Caco-2 (cell line): ENCODE measurements around the gene RPN1. TPM values are rescaled to one million over a fixed set of nuclear protein-coding genes. Genes with fewer than 3 reads are reported as not detected.

Experiments used
- BruUV-seq: library from RNA; stranded (reverse); fragments of 400-500 nt; replicated peaks from 2 replicates; lab custom pipeline; 2021; lab: Mats Ljungman, UMichigan
- CTCF ChIA-PET: fragments of 300-600 bp; sonication (Branson Sonifier 250); formaldehyde crosslinking; loops from one replicate; lab custom pipeline; 2022; ENCODE audit warnings: antibody characterized with exemption; lab: Charles Lee
- POLR2A ChIA-PET: fragments of 300-600 bp; sonication (Branson Sonifier 250); formaldehyde crosslinking; loops from one replicate; lab custom pipeline; 2022; ENCODE audit warnings: antibody characterized with exemption; lab: Charles Lee
- DNase-seq, 2 experiments: peaks; one replicate each; pipeline versions ENCODE4 v3.0.0 to v3.0.0-alpha.2; 2020 to 2022
- H3K27me3 ChIP-seq: replicated peaks from 2 replicates; pipeline ENCODE4 v1.6.0; 2011; ENCODE audit warnings: low read length; ENCODE audit not compliant: control insufficient read depth, insufficient read depth
- H3K36me3 ChIP-seq: 2 replicates; pipeline ENCODE4 v1.5.1; 2011; ENCODE audit warnings: low read length; ENCODE audit not compliant: control insufficient read depth, insufficient read depth
- H3K4me1 ChIP-seq: fragments of 250-450 bp; sonication (Bioruptor Pico); 2 replicates; pipeline ENCODE4 v1.5.1; 2020; ENCODE audit warnings: mild to moderate bottlenecking
- H3K4me3 ChIP-seq: 2 replicates; pipeline ENCODE4 v1.5.1; 2011; ENCODE audit warnings: low read depth, mild to moderate bottlenecking, control low read depth, low read length
- H3K9me3 ChIP-seq: fragments of 250-450 bp; sonication (Bioruptor Pico); 2 replicates; pipeline ENCODE4 v1.5.1; 2020; ENCODE audit warnings: mild to moderate bottlenecking, moderate library complexity
- H3K27ac Mint-ChIP-seq: one replicate; pipeline ENCODE4 v1.8.0; 2022; ENCODE audit warnings: mixed read lengths; ENCODE audit not compliant: unreplicated experiment
- H3K27me3 Mint-ChIP-seq: one replicate; pipeline ENCODE4 v1.8.0; 2022; ENCODE audit warnings: mixed read lengths; ENCODE audit not compliant: insufficient read depth, unreplicated experiment
- H3K36me3 Mint-ChIP-seq: one replicate; pipeline ENCODE4 v1.8.0; 2022; ENCODE audit warnings: mild to moderate bottlenecking, mixed read lengths; ENCODE audit not compliant: insufficient read depth, unreplicated experiment
- H3K4me1 Mint-ChIP-seq: one replicate; pipeline ENCODE4 v1.8.0; 2022; ENCODE audit warnings: low read depth, mixed read lengths; ENCODE audit not compliant: unreplicated experiment
- H3K4me3 Mint-ChIP-seq: one replicate; pipeline ENCODE4 v1.8.0; 2022; ENCODE audit warnings: mild to moderate bottlenecking, moderate library complexity, mixed read lengths; ENCODE audit not compliant: unreplicated experiment
- H3K9me3 Mint-ChIP-seq: one replicate; pipeline ENCODE4 v1.8.0; 2022; ENCODE audit warnings: mixed read lengths; ENCODE audit not compliant: unreplicated experiment
- intact Hi-C: fragments of 100-400 bp; cut with micrococcal nuclease; formaldehyde crosslinking; loops from one replicate; pipeline ENCODE4 v1.10.0; 2022; ENCODE audit not compliant: unreplicated experiment
- total RNA-seq: library from RNA; stranded (reverse); gene quantifications from 2 replicates; pipeline ENCODE4 v1.2.3, GENCODE V29; 2022
- TF ChIP-seq, protein P1 (sequence below), 2 experiments: fragments of 200-600 bp in 1 of 2; IDR thresholded peaks; 1 replicate in 1 of 2; 2 replicates in 1 of 2; pipeline versions ENCODE4 v1.5.1 to v1.8.0; 2011 to 2022; ENCODE audit warnings: antibody characterized with exemption in 1 of 2, control low read depth in 1 of 2, inconsistent platforms in 1 of 2, low read depth in 1 of 2, low read length in 1 of 2, mild to moderate bottlenecking in 1 of 2, moderate library complexity in 1 of 2; ENCODE audit not compliant: insufficient read depth in 1 of 2, severe bottlenecking in 1 of 2, unreplicated experiment in 1 of 2

Gene RPN1
- total RNA-seq, 1 experiment from 2014 or later: 282 TPM

- TF ChIP-seq, protein P1, sequence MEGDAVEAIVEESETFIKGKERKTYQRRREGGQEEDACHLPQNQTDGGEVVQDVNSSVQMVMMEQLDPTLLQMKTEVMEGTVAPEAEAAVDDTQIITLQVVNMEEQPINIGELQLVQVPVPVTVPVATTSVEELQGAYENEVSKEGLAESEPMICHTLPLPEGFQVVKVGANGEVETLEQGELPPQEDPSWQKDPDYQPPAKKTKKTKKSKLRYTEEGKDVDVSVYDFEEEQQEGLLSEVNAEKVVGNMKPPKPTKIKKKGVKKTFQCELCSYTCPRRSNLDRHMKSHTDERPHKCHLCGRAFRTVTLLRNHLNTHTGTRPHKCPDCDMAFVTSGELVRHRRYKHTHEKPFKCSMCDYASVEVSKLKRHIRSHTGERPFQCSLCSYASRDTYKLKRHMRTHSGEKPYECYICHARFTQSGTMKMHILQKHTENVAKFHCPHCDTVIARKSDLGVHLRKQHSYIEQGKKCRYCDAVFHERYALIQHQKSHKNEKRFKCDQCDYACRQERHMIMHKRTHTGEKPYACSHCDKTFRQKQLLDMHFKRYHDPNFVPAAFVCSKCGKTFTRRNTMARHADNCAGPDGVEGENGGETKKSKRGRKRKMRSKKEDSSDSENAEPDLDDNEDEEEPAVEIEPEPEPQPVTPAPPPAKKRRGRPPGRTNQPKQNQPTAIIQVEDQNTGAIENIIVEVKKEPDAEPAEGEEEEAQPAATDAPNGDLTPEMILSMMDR (IDR thresholded peaks at IDR 0.05; ENCODE audit: insufficient read depth in 1 of 2, low read depth in 1 of 2, low read length in 1 of 2, severe bottlenecking in 1 of 2, unreplicated experiment in 1 of 2): no peak
- ChIA-PET POLR2A (interaction anchor here (0.7 kb wide), 1 partner anchor 26 kb away, joined by 4 read pairs; no protein-coding TSS in a partner anchor), CTCF (interaction anchor here (1.0 kb wide), 1 partner anchor 8 kb away, joined by 3 read pairs; no protein-coding TSS in a partner anchor)
- H3K27ac Mint-ChIP-seq: no peak overlapping the region
- no peaks in the 10 kb centered on the region for H3K27me3 Mint-ChIP-seq
- H3K4me3 Mint-ChIP-seq: no peak overlapping the region
- H3K4me1 ChIP-seq: no peaks in the 10 kb centered on the region
- H3K36me3 Mint-ChIP-seq: no peaks in the 10 kb centered on the region
- H3K9me3 ChIP-seq: no peaks in the 10 kb centered on the region
- intact Hi-C loops: no loop called here
- no peak overlapping the region for H3K4me3 ChIP-seq
- no peaks in the 10 kb centered on the region for H3K36me3 ChIP-seq
- BruUV-seq: no TSS peak
- no peaks in the 10 kb centered on the region for H3K4me1 Mint-ChIP-seq
- H3K27me3 ChIP-seq: no peaks in the 10 kb centered on the region
- DNase-seq: no peak
- H3K9me3 Mint-ChIP-seq: no peaks in the 10 kb centered on the region
These were observed 77.5 kb downstream of the RPN1 start for GRCh38 chr3:128573160-128573559.

DNA sequence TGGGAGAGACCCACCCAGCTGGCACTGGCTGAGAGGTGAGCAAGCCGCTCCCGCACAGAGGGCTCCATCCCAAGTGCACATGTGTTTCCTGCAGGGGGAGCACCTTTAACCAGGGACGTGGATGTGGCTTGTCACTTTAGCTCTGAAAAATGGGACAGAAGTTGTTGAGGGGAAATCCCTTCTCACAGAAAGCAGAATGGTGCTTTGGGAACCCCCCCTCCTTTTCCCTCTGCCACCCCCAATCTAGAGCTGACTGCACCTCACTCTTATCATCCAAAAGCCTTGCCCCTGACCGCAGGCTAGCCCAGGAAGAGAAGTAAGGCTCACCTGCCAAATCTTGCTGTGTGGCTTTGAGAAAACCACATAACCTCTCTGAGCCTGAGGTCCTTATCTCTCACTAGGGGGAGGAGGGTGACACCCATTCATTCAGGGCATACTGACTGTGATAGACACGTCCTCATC, 77.9 kb downstream of the RPN1 start:
- TF ChIP-seq, protein P1 (IDR thresholded peaks at IDR 0.05; ENCODE audit: insufficient read depth in 1 of 2, low read depth in 1 of 2, low read length in 1 of 2, severe bottlenecking in 1 of 2, unreplicated experiment in 1 of 2): peak; percentile 52 to 61
- CTCF ChIA-PET: interaction anchor here (1.0 kb wide), 1 partner anchor 9 kb away, joined by 3 read pairs; no protein-coding TSS in a partner anchor
- no peaks in the 10 kb centered on the region for H3K4me1 ChIP-seq
- H3K27me3 ChIP-seq: no peaks in the 10 kb centered on the region
- no peaks in the 10 kb centered on the region for H3K36me3 ChIP-seq
- intact Hi-C loops: no loop called here
- Mint-ChIP-seq H3K27ac (no peak overlapping the region), H3K36me3 (no peaks in the 10 kb centered on the region), H3K9me3 (no peaks in the 10 kb centered on the region), H3K27me3 (no peaks in the 10 kb centered on the region), H3K4me3 (no peak overlapping the region), H3K4me1 (no peaks in the 10 kb centered on the region)
- H3K4me3 ChIP-seq: no peak overlapping the region
- peak; percentile 43 to 44 for DNase-seq
- BruUV-seq: no TSS peak
- POLR2A ChIA-PET: interaction anchor here (0.7 kb wide), 1 partner anchor 26 kb away, joined by 4 read pairs; no protein-coding TSS in a partner anchor
- H3K9me3 ChIP-seq: no peaks in the 10 kb centered on the region

DNA sequence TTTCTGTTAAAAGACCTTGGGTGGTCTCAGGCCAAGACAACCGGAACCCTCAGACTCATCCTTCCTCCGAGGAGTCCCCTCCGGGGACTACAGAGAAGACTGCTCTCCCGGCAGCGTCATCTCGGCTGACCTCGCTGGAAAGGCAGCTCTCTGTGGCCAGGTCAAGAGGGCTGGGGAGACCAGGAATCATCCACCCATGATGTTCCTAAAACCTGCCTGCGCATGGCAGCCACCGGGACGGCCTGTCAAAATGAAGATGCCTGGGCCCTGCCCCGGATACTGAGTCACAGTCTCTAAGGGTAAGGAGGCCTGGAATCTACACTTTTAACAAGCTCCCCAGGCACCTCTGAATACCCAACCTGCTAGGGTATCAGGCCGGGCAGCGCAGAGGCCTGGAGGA, 78.6 kb downstream of the RPN1 start:
- Histone ChIP-seq H3K9me3 (no peaks in the 10 kb centered on the region), H3K4me3 (no peak overlapping the region), H3K4me1 (no peaks in the 10 kb centered on the region), H3K36me3 (no peaks in the 10 kb centered on the region), H3K27me3 (no peaks in the 10 kb centered on the region)
- intact Hi-C loops: no loop called here
- ChIA-PET POLR2A (no interaction called here), CTCF (no interaction called here)
- no peaks in the 10 kb centered on the region for H3K9me3 Mint-ChIP-seq
- no peaks in the 10 kb centered on the region for H3K36me3 Mint-ChIP-seq
- H3K4me1 Mint-ChIP-seq: no peaks in the 10 kb centered on the region
- TF ChIP-seq, protein P1 (IDR thresholded peaks at IDR 0.05; ENCODE audit: insufficient read depth in 1 of 2, low read depth in 1 of 2, low read length in 1 of 2, severe bottlenecking in 1 of 2, unreplicated experiment in 1 of 2): no peak
- no peak overlapping the region for H3K27ac Mint-ChIP-seq
- no peaks in the 10 kb centered on the region for H3K27me3 Mint-ChIP-seq
- no TSS peak for BruUV-seq
- no peak for DNase-seq
- H3K4me3 Mint-ChIP-seq: no peak overlapping the region

Other genes with a start within 250 kb of the RPN1 start
- gene DNAJB8, start 183.9 kb downstream of the RPN1 start, total RNA-seq: not detected in 2 replicates
- 12.5 and 13.3 TPM in 2 replicates for gene GATA2, start 157.6 kb downstream of the RPN1 start, total RNA-seq
- gene RAB7A, start 75.4 kb upstream of the RPN1 start, total RNA-seq: 262 and 284 TPM in 2 replicates
- 60.0 and 60.7 TPM in 2 replicates for gene ACAD9, start 228.8 kb upstream of the RPN1 start, total RNA-seq